ENCODE measurements around the gene DMD. TPM values are rescaled to one million over a fixed set of nuclear protein-coding genes. Genes with fewer than 3 reads are reported as not detected.
A peak's percentile ranks its signal among the peaks of the same experiment; 100 is the strongest.

The DMD gene
- total and polyA plus RNA-seq, 4 donors: 3.9 to 73.8 (median 11.2) TPM

GRCh38 chrX:32010212-32010611 lies 1201.1 kb downstream of the DMD start:
- 61 to 90% methylated on average over 4 of the region's 4 CpGs for WGBS, 2 donors
- no peaks in the 10 kb centered on the region for H3K36me3 ChIP-seq (ENCODE audit: control insufficient read depth in 4 of 4, insufficient read depth in 4 of 4, low read length in 4 of 4)
- H3K27ac ChIP-seq (ENCODE audit: low read depth in 1 of 2, low read length in 1 of 2): no peak overlapping the region
- no peak for DNase-seq
- TF ChIP-seq, protein P1, sequence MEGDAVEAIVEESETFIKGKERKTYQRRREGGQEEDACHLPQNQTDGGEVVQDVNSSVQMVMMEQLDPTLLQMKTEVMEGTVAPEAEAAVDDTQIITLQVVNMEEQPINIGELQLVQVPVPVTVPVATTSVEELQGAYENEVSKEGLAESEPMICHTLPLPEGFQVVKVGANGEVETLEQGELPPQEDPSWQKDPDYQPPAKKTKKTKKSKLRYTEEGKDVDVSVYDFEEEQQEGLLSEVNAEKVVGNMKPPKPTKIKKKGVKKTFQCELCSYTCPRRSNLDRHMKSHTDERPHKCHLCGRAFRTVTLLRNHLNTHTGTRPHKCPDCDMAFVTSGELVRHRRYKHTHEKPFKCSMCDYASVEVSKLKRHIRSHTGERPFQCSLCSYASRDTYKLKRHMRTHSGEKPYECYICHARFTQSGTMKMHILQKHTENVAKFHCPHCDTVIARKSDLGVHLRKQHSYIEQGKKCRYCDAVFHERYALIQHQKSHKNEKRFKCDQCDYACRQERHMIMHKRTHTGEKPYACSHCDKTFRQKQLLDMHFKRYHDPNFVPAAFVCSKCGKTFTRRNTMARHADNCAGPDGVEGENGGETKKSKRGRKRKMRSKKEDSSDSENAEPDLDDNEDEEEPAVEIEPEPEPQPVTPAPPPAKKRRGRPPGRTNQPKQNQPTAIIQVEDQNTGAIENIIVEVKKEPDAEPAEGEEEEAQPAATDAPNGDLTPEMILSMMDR (IDR thresholded peaks at IDR 0.05; ENCODE audit: control extremely low read depth, extremely low read depth): no peak
- no peak for ATAC-seq (ENCODE audit: insufficient read depth, low FRiP score)
- no peaks in the 10 kb centered on the region for H3K9me3 ChIP-seq (ENCODE audit: control insufficient read depth in 4 of 4, insufficient read depth in 3 of 4, low read length in 3 of 4)
- no peaks in the 10 kb centered on the region for H3K4me1 ChIP-seq (ENCODE audit: control insufficient read depth in 5 of 5, insufficient read depth in 5 of 5, low read length in 5 of 5)
- H3K27me3 ChIP-seq (ENCODE audit: control insufficient read depth in 3 of 3, insufficient read depth in 3 of 3, low read length in 2 of 3): peaks cover 0 to 4% (median 0%) of the 10 kb centered on the region in 3 donors
- H3K9ac ChIP-seq (ENCODE audit: insufficient read depth in 1 of 2, low read length in 2 of 2): no peak overlapping the region
- no peak overlapping the region for H3K4me3 ChIP-seq

DNA sequence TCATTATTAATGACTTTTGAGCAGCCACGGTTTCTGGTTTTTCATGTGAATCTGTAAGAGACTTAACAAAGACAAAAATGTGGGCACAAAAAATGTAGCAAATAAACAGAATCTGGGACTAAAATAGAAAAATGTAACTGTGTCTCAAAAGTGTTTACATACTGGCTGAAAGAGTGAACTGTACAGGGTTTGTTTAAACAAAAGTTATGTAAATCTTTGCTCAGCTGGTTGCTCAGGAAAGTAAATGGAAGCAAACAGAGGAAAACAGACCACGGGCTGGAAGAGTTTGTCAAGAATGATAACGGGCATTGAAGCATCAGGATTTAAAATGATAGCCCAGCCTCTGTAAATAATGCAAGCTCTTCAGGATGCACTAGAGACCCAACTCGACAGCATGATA lies 1217.7 kb downstream of the DMD start:
- 28 to 50% methylated on average over 4 of the region's 4 CpGs for WGBS, 2 donors
- Histone ChIP-seq H3K9ac (ENCODE audit: insufficient read depth in 1 of 2, low read length in 2 of 2) (peak overlapping the region in 1 of 2 donors; percentile 34), H3K36me3 (ENCODE audit: control insufficient read depth in 4 of 4, insufficient read depth in 4 of 4, low read length in 4 of 4) (no peaks in the 10 kb centered on the region), H3K9me3 (ENCODE audit: control insufficient read depth in 4 of 4, insufficient read depth in 3 of 4, low read length in 3 of 4) (no peaks in the 10 kb centered on the region), H3K27ac (ENCODE audit: low read depth in 1 of 2, low read length in 1 of 2) (no peak overlapping the region), H3K4me3 (no peak overlapping the region), H3K27me3 (ENCODE audit: control insufficient read depth in 3 of 3, insufficient read depth in 3 of 3, low read length in 2 of 3) (peaks cover 0 to 4% (median 2%) of the 10 kb centered on the region in 3 donors), H3K4me1 (ENCODE audit: control insufficient read depth in 5 of 5, insufficient read depth in 5 of 5, low read length in 5 of 5) (peaks cover 0 to 5% (median 0%) of the 10 kb centered on the region in 5 donors)
- TF ChIP-seq, protein P1 (IDR thresholded peaks at IDR 0.05; ENCODE audit: control extremely low read depth, extremely low read depth): no peak
- DNase-seq: peak in 2 of 3 donors; percentile 66 to 69
- ATAC-seq (ENCODE audit: insufficient read depth, low FRiP score): no peak

- Histone ChIP-seq H3K27ac (ENCODE audit: low read depth in 1 of 2, low read length in 1 of 2) (no peak overlapping the region), H3K4me1 (ENCODE audit: control insufficient read depth in 5 of 5, insufficient read depth in 5 of 5, low read length in 5 of 5) (peaks cover 0 to 5% (median 0%) of the 10 kb centered on the region in 5 donors), H3K9me3 (ENCODE audit: control insufficient read depth in 4 of 4, insufficient read depth in 3 of 4, low read length in 3 of 4) (no peaks in the 10 kb centered on the region), H3K9ac (ENCODE audit: insufficient read depth in 1 of 2, low read length in 2 of 2) (no peak overlapping the region), H3K27me3 (ENCODE audit: control insufficient read depth in 3 of 3, insufficient read depth in 3 of 3, low read length in 2 of 3) (peaks cover 0 to 2% (median 0%) of the 10 kb centered on the region in 3 donors), H3K4me3 (no peak overlapping the region), H3K36me3 (ENCODE audit: control insufficient read depth in 4 of 4, insufficient read depth in 4 of 4, low read length in 4 of 4) (no peaks in the 10 kb centered on the region)
- ATAC-seq (ENCODE audit: insufficient read depth, low FRiP score) (no peak), DNase-seq (no peak)
- TF ChIP-seq, protein P1 (IDR thresholded peaks at IDR 0.05; ENCODE audit: control extremely low read depth, extremely low read depth): no peak
- 80 to 97% methylated on average over 5 of the region's 5 CpGs for WGBS, 2 donors
These were observed 1222.4 kb downstream of the DMD start for GRCh38 chrX:31988975-31989374.

DNA sequence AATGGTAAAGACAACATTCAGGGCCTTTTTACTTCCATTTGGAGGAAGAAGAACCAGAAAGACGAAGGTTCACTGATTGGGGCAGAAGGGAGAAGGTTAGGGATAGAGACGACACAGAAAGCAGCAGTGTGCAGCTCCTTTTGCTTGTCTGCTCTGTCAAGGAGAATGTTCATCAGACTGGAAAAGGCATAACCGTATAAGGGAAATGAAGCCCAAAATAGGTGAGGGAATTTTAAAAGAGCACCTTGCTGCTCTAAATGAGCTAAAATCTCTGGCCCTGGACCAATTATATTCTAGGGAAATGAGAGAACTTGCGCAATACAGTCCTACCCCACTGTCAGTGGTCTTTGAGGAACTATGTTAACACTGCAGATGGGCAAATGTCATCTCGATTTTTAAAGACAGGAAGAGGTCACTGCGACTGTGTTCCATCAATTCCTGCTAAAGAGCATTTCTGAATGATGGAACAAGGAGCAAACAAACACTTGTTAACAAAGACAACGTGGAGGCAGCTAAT lies 1229.7 kb downstream of the DMD start:
- H3K27ac ChIP-seq (ENCODE audit: low read depth in 1 of 2, low read length in 1 of 2): no peak overlapping the region
- H3K9me3 ChIP-seq (ENCODE audit: control insufficient read depth in 4 of 4, insufficient read depth in 3 of 4, low read length in 3 of 4): no peaks in the 10 kb centered on the region
- 57 to 70% methylated on average over 7 of the region's 7 CpGs for WGBS, 2 donors
- no peak for ATAC-seq (ENCODE audit: insufficient read depth, low FRiP score)
- no peaks in the 10 kb centered on the region for H3K36me3 ChIP-seq (ENCODE audit: control insufficient read depth in 4 of 4, insufficient read depth in 4 of 4, low read length in 4 of 4)
- H3K4me1 ChIP-seq (ENCODE audit: control insufficient read depth in 5 of 5, insufficient read depth in 5 of 5, low read length in 5 of 5): no peaks in the 10 kb centered on the region
- no peak overlapping the region for H3K4me3 ChIP-seq
- H3K9ac ChIP-seq (ENCODE audit: insufficient read depth in 1 of 2, low read length in 2 of 2): no peak overlapping the region
- DNase-seq: no peak
- TF ChIP-seq, protein P1 (IDR thresholded peaks at IDR 0.05; ENCODE audit: control extremely low read depth, extremely low read depth): no peak
- H3K27me3 ChIP-seq (ENCODE audit: control insufficient read depth in 3 of 3, insufficient read depth in 3 of 3, low read length in 2 of 3): peaks cover 0 to 2% (median 0%) of the 10 kb centered on the region in 3 donors

All from lung (tissue), 12 donors.